HepG2 (cell line): ENCODE results near the gene WDR54. TPM values are rescaled to one million over a fixed set of nuclear protein-coding genes. Genes with fewer than 3 reads are reported as not detected.

ENCODE experiments used
- ARID5B ChIP-seq: IDR thresholded peaks from 2 replicates; pipeline ENCODE4 v1.4.0; 2020; ENCODE audit warnings: mild to moderate bottlenecking, missing genetic modification reagents
- ATM ChIP-seq: fragments of 450-650 bp; IDR thresholded peaks from 2 replicates; pipeline ENCODE4 v1.7.1; 2017; ENCODE audit warnings: mild to moderate bottlenecking, borderline replicate concordance
- DPF2 ChIP-seq: sonication (generic); formaldehyde crosslinking; IDR thresholded peaks from 2 replicates; pipeline ENCODE4 v1.4.0; 2020; ENCODE audit warnings: mild to moderate bottlenecking, low read depth, missing genetic modification reagents, borderline replicate concordance
- EED ChIP-seq: sonication (generic); formaldehyde crosslinking; IDR thresholded peaks from 2 replicates; pipeline ENCODE4 v1.5.0; 2020; ENCODE audit warnings: mild to moderate bottlenecking, missing genetic modification reagents
- EHMT2 ChIP-seq: fragments of 200-600 bp; sonication (generic); IDR thresholded peaks from 2 replicates; pipeline ENCODE4 v1.7.0; 2017; ENCODE audit warnings: antibody characterized with exemption, low read depth, low read length, borderline replicate concordance
- FOXA1 ChIP-seq, 2 experiments: fragments of 450-650 bp in 1 of 2; sonication (generic) in 1 of 2; formaldehyde crosslinking in 1 of 2; IDR thresholded peaks; 2 replicates each; pipeline versions ENCODE4 v1.4.0 to v1.6.1; 2016 to 2020; ENCODE audit warnings: missing genetic modification reagents in 1 of 2
- ISL2 ChIP-seq: sonication (generic); formaldehyde crosslinking; IDR thresholded peaks from 2 replicates; pipeline ENCODE4 v1.5.0; 2020; ENCODE audit warnings: missing genetic modification reagents
- RBM22 ChIP-seq: fragments of 200-400 bp; formaldehyde crosslinking; optimal IDR thresholded peaks from 2 replicates; pipeline ENCODE3; 2017; ENCODE audit warnings: mild to moderate bottlenecking, low read length, moderate library complexity
- RXRB ChIP-seq: IDR thresholded peaks from 2 replicates; pipeline ENCODE4 v1.6.1; 2016; ENCODE audit warnings: borderline replicate concordance, missing genetic modification reagents, missing compliant biosample characterization
- SMAD1 ChIP-seq: sonication (generic); formaldehyde crosslinking; IDR thresholded peaks from 2 replicates; pipeline ENCODE4 v1.4.0; 2020; ENCODE audit warnings: missing genetic modification reagents, low read depth, mild to moderate bottlenecking, borderline replicate concordance
- SMAD3 ChIP-seq: sonication (generic); formaldehyde crosslinking; IDR thresholded peaks from 2 replicates; pipeline ENCODE4 v1.4.0; 2020; ENCODE audit warnings: missing genetic modification reagents
- ZNF350 ChIP-seq: sonication (generic); formaldehyde crosslinking; IDR thresholded peaks from 2 replicates; pipeline ENCODE4 v1.4.0; 2020; ENCODE audit warnings: mild to moderate bottlenecking, low read depth, missing genetic modification reagents, borderline replicate concordance
- ZNF556 ChIP-seq: sonication (generic); formaldehyde crosslinking; IDR thresholded peaks from 2 replicates; pipeline ENCODE4 v1.4.0; 2020; ENCODE audit warnings: mild to moderate bottlenecking, missing genetic modification reagents, borderline replicate concordance
- ZNF598 ChIP-seq: sonication (generic); formaldehyde crosslinking; IDR thresholded peaks from 2 replicates; pipeline ENCODE4 v1.5.1; 2020; ENCODE audit warnings: mild to moderate bottlenecking, missing genetic modification reagents, borderline replicate concordance
- ZNF709 ChIP-seq: sonication (generic); formaldehyde crosslinking; IDR thresholded peaks from 2 replicates; pipeline ENCODE4 v1.5.0; 2020; ENCODE audit warnings: mild to moderate bottlenecking, missing genetic modification reagents
- ZNF749 ChIP-seq: sonication (generic); formaldehyde crosslinking; IDR thresholded peaks from 2 replicates; pipeline ENCODE4 v1.8.0; 2022; ENCODE audit warnings: mild to moderate bottlenecking, missing genetic modification reagents, moderate library complexity, borderline replicate concordance
- polyA plus RNA-seq, 8 experiments: library from polyadenylated mRNA; depleted of rRNA in 3 of 8; stranded (reverse) in 7 of 8; unstranded in 1 of 8; fragments of >200 nt; fragmentation: Illumina TruSeq in 4 of 8; extraction: Trizol in 4 of 8; gene quantifications; 2 replicates each; pipeline versions ENCODE4 v1.2.1 to v1.2.3, GENCODE V29; 2011 to 2016; ENCODE audit warnings: low read depth in 4 of 8, missing spikeins in 1 of 8, mixed read lengths in 1 of 8; ENCODE audit not compliant: insufficient read depth in 1 of 8
- total RNA-seq, 5 experiments: library from RNA; depleted of rRNA; stranded (reverse); fragments of >200 nt; fragmentation: Illumina TruSeq; extraction: Trizol; gene quantifications; 2 replicates each; pipeline ENCODE4 v1.2.3, GENCODE V29; 2016; ENCODE audit warnings: low read depth in 1 of 5
- TF ChIP-seq, protein P1 (sequence below): sonication (generic); formaldehyde crosslinking; IDR thresholded peaks from 2 replicates; pipeline ENCODE4 v1.5.0; 2020; ENCODE audit warnings: mild to moderate bottlenecking, missing genetic modification reagents, borderline replicate concordance

WDR54 gene
- total and polyA plus RNA-seq, 2 of the 13 experiments (the other 11 are each of a cell fraction or from before 2014, with no cell fraction given), result 2.0 to 17.3 TPM

DNA sequence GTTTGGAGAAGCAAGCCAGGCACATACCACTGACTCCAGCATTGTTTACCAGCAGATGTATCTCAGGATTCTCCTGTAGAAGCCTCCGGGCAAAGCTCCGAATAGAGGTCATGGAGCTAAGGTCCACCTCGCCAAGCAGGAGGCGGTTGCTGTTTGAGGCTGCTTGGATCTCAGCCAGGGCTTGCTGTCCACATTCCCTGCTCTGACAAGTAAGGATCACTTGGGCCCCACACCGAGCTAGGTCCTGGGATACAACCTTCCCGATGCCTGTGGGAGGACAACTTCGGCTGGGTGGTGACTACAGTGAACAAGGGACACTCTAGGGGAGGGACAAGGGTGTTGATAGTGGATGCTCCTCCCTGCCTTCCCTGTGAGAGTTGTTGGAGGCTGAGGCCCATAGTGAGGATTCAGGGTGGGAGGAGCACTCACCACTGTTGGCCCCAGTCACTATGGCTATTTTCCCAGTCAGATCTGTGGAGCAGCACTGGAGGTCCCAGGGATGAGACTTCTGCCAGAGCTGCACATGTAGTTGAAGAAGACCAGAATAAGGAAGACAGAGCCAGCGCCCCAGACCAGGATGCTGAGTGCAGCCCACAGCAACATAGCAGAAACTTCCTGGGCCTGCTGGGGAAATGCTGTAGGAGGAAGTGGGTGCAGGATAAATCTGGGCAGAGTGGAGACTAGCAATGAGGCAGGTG lies 8.4 kb upstream of the WDR54 start (continued):
- TF ChIP-seq, protein P1, sequence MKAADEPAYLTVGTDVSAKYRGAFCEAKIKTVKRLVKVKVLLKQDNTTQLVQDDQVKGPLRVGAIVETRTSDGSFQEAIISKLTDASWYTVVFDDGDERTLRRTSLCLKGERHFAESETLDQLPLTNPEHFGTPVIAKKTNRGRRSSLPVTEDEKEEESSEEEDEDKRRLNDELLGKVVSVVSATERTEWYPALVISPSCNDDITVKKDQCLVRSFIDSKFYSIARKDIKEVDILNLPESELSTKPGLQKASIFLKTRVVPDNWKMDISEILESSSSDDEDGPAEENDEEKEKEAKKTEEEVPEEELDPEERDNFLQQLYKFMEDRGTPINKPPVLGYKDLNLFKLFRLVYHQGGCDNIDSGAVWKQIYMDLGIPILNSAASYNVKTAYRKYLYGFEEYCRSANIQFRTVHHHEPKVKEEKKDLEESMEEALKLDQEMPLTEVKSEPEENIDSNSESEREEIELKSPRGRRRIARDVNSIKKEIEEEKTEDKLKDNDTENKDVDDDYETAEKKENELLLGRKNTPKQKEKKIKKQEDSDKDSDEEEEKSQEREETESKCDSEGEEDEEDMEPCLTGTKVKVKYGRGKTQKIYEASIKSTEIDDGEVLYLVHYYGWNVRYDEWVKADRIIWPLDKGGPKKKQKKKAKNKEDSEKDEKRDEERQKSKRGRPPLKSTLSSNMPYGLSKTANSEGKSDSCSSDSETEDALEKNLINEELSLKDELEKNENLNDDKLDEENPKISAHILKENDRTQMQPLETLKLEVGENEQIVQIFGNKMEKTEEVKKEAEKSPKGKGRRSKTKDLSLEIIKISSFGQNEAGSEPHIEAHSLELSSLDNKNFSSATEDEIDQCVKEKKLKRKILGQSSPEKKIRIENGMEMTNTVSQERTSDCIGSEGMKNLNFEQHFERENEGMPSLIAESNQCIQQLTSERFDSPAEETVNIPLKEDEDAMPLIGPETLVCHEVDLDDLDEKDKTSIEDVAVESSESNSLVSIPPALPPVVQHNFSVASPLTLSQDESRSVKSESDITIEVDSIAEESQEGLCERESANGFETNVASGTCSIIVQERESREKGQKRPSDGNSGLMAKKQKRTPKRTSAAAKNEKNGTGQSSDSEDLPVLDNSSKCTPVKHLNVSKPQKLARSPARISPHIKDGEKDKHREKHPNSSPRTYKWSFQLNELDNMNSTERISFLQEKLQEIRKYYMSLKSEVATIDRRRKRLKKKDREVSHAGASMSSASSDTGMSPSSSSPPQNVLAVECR (CRISPR knock-in tag), result peak; percentile 63
- TF ChIP-seq EHMT2 (no peak), EED (CRISPR knock-in tag) (0 out of 2 replicates have a peak, but pooled peaks have one; percentile 45), SMAD3 (CRISPR knock-in tag) (peak; percentile 34; the same call in 1 of the 2 replicates), ISL2 (0 out of 2 replicates have a peak, but pooled peaks have one; percentile 27), RXRB (peak; percentile 47; the same call in 1 of the 2 replicates), ZNF749 (CRISPR knock-in tag) (no peak), DPF2 (CRISPR knock-in tag) (0 out of 2 replicates have a peak, but pooled peaks have one; percentile 25), SMAD1 (CRISPR knock-in tag) (peak; percentile 62; the same call in 1 of the 2 replicates), ZNF350 (CRISPR knock-in tag) (peak; percentile 45; the same call in 1 of the 2 replicates), RBM22 (no peak), ZNF556 (CRISPR knock-in tag) (peak; percentile 43; the same call in 1 of the 2 replicates), ARID5B (peak; percentile 68), FOXA1 (IDR thresholded peaks at IDR 0.05) (no peak), FOXA1 (CRISPR knock-in tag; IDR thresholded peaks at IDR 0.05) (peak; percentile 21; the same call in 1 of the 2 replicates), ZNF709 (CRISPR knock-in tag) (peak; percentile 57), ATM (no peak), ZNF598 (CRISPR knock-in tag) (0 out of 2 replicates have a peak, but pooled peaks have one; percentile 31)
